ENCODE data around the gene SPHK1. TPM values are rescaled to one million over a fixed set of nuclear protein-coding genes. Genes with fewer than 3 reads are reported as not detected.

The SPHK1 gene
- total RNA-seq, 2 donors from 2014 or later: 11.6 to 13.9 TPM

GRCh38 chr17:76427501-76428231 is 43.3 kb downstream of the SPHK1 start:
- H3K9me3 Mint-ChIP-seq: no peaks in the 10 kb centered on the region
- H3K27me3 Mint-ChIP-seq (ENCODE audit: low read depth): no peaks in the 10 kb centered on the region

GRCh38 chr17:76428511-76428910 is 44.1 kb downstream of the SPHK1 start:
- Mint-ChIP-seq H3K27ac (no peak overlapping the region), H3K27me3 (ENCODE audit: low read depth) (no peaks in the 10 kb centered on the region), H3K9me3 (no peaks in the 10 kb centered on the region), H3K4me3 (no peak overlapping the region), H3K36me3 (ENCODE audit: insufficient read depth in 2 of 2) (no peaks in the 10 kb centered on the region), H3K4me1 (ENCODE audit: low read depth) (no peaks in the 10 kb centered on the region)
- DNase-seq (no peak), ATAC-seq (replicated peaks in 1 of 2) (no peak)

More at GRCh38 chr17:76427501-76428231, 43.3 kb downstream of the SPHK1 start:
- DNase-seq: no peak
- H3K27ac Mint-ChIP-seq: no peak overlapping the region
- H3K36me3 Mint-ChIP-seq (ENCODE audit: insufficient read depth in 2 of 2): peaks cover 0 to 3% of the 10 kb centered on the region in 2 donors
- ATAC-seq (replicated peaks in 1 of 2): no peak
- no peaks in the 10 kb centered on the region for H3K4me1 Mint-ChIP-seq (ENCODE audit: low read depth)
- no peak overlapping the region for H3K4me3 Mint-ChIP-seq

- Mint-ChIP-seq H3K36me3 (ENCODE audit: insufficient read depth in 2 of 2) (no peaks in the 10 kb centered on the region), H3K4me3 (no peak overlapping the region), H3K27me3 (ENCODE audit: low read depth) (no peaks in the 10 kb centered on the region), H3K27ac (no peak overlapping the region), H3K4me1 (ENCODE audit: low read depth) (no peaks in the 10 kb centered on the region), H3K9me3 (no peaks in the 10 kb centered on the region)
- ATAC-seq (replicated peaks in 1 of 2) (no peak), DNase-seq (no peak)
Measured at GRCh38 chr17:76431509-76431908, 47.1 kb downstream of the SPHK1 start.

GRCh38 chr17:76432004-76432403 is 47.6 kb downstream of the SPHK1 start:
- H3K36me3 Mint-ChIP-seq (ENCODE audit: insufficient read depth in 2 of 2): no peaks in the 10 kb centered on the region
- H3K27ac Mint-ChIP-seq: no peak overlapping the region
- H3K4me3 Mint-ChIP-seq: no peak overlapping the region
- no peaks in the 10 kb centered on the region for H3K4me1 Mint-ChIP-seq (ENCODE audit: low read depth)
- ATAC-seq (replicated peaks in 1 of 2) (no peak), DNase-seq (no peak)
- no peaks in the 10 kb centered on the region for H3K27me3 Mint-ChIP-seq (ENCODE audit: low read depth)
- H3K9me3 Mint-ChIP-seq: no peaks in the 10 kb centered on the region

- Mint-ChIP-seq H3K4me3 (no peak overlapping the region), H3K9me3 (no peaks in the 10 kb centered on the region)
Measured at GRCh38 chr17:76432712-76433336, 48.4 kb downstream of the SPHK1 start.

GRCh38 chr17:76433693-76434092 is 49.3 kb downstream of the SPHK1 start:
- Mint-ChIP-seq H3K4me1 (ENCODE audit: low read depth) (no peaks in the 10 kb centered on the region), H3K36me3 (ENCODE audit: insufficient read depth in 2 of 2) (no peaks in the 10 kb centered on the region), H3K27me3 (ENCODE audit: low read depth) (no peaks in the 10 kb centered on the region), H3K27ac (no peak overlapping the region), H3K4me3 (no peak overlapping the region), H3K9me3 (no peaks in the 10 kb centered on the region)
- no peak for DNase-seq
- ATAC-seq (replicated peaks in 1 of 2): no peak

More at GRCh38 chr17:76432712-76433336, 48.4 kb downstream of the SPHK1 start:
- Mint-ChIP-seq H3K27ac (no peak overlapping the region), H3K36me3 (ENCODE audit: insufficient read depth in 2 of 2) (no peaks in the 10 kb centered on the region), H3K27me3 (ENCODE audit: low read depth) (no peaks in the 10 kb centered on the region), H3K4me1 (ENCODE audit: low read depth) (no peaks in the 10 kb centered on the region)
- ATAC-seq (replicated peaks in 1 of 2): no peak
- DNase-seq: no peak

GRCh38 chr17:76434870-76435269 is 50.5 kb downstream of the SPHK1 start:
- Mint-ChIP-seq H3K36me3 (ENCODE audit: insufficient read depth in 2 of 2) (no peaks in the 10 kb centered on the region), H3K4me1 (ENCODE audit: low read depth) (peaks cover 4% of the 10 kb centered on the region), H3K9me3 (no peaks in the 10 kb centered on the region), H3K27ac (no peak overlapping the region), H3K27me3 (ENCODE audit: low read depth) (no peaks in the 10 kb centered on the region), H3K4me3 (no peak overlapping the region)
- DNase-seq: no peak
- no peak for ATAC-seq (replicated peaks in 1 of 2)

GRCh38 chr17:76435751-76436150 is 51.3 kb downstream of the SPHK1 start:
- Mint-ChIP-seq H3K36me3 (ENCODE audit: insufficient read depth in 2 of 2) (no peaks in the 10 kb centered on the region), H3K27ac (no peak overlapping the region), H3K9me3 (no peaks in the 10 kb centered on the region), H3K4me3 (no peak overlapping the region), H3K4me1 (ENCODE audit: low read depth) (peaks cover 6% of the 10 kb centered on the region), H3K27me3 (ENCODE audit: low read depth) (no peaks in the 10 kb centered on the region)
- DNase-seq: no peak
- ATAC-seq (replicated peaks in 1 of 2): no peak

Other genes with a start within 250 kb of the SPHK1 start
- 1 to 10 TPM; 1.4 to 1.5 TPM for gene FOXJ1, start 243.4 kb upstream of the SPHK1 start, total RNA-seq
- 100 to 1,000 TPM in 1 of 2 donors, 10 to 100 TPM in 1; 91.9 to 100 TPM for gene RNF157, start 144.1 kb upstream of the SPHK1 start, total RNA-seq
- 100 to 1,000 TPM; 629 to 707 TPM for gene UBALD2, start 119.3 kb upstream of the SPHK1 start, total RNA-seq
- 1 to 10 TPM; 3.1 to 4.5 TPM for gene QRICH2, start 76.3 kb upstream of the SPHK1 start, total RNA-seq
- 10 to 100 TPM; 46.4 to 52.6 TPM for gene PRPSAP1, start 30.7 kb upstream of the SPHK1 start, total RNA-seq
- gene UBE2O, start 68.5 kb downstream of the SPHK1 start, total RNA-seq: 10 to 100 TPM; 21.5 to 22.8 TPM
- not detected for gene AANAT, start 83.0 kb downstream of the SPHK1 start, total RNA-seq
- 10 to 100 TPM; 38.7 to 39.0 TPM for gene RHBDF2, start 116.8 kb downstream of the SPHK1 start, total RNA-seq
- under 1 TPM in 1 of 2 donors, not detected in 1; 0.44 TPM for gene CYGB, start 153.1 kb downstream of the SPHK1 start, total RNA-seq
- 1 to 10 TPM; 1.1 to 1.5 TPM for gene PRCD, start 155.4 kb downstream of the SPHK1 start, total RNA-seq
- 1 to 10 TPM; 1.0 to 1.2 TPM for gene ST6GALNAC2, start 201.3 kb downstream of the SPHK1 start, total RNA-seq

All from activated T-cell treated with anti-CD3 and anti-CD28 coated beads, Interleukin-2, amount 50 U/mL, for 72 hours (primary cell).